HL-60 (cell line): ENCODE measurements around the gene FNIP2.

Experiments
- DNase-seq, 2 experiments: peaks; one replicate each; pipeline ENCODE4 v3.0.0-alpha.2; 2010 to 2020; ENCODE audit warnings: low read depth in 1 of 2, low spot score in 1 of 2
- H3K27ac ChIP-seq: fragments of 250-450 bp; sonication (Bioruptor Pico); replicated peaks from 2 replicates; pipeline ENCODE4 v1.5.1; 2020; ENCODE audit warnings: mild to moderate bottlenecking, moderate library complexity
- H3K27me3 ChIP-seq: fragments of 250-450 bp; sonication (Bioruptor Pico); 2 replicates; pipeline ENCODE4 v1.5.1; 2021; ENCODE audit warnings: mild to moderate bottlenecking, moderate library complexity; ENCODE audit not compliant: insufficient read depth, poor library complexity, severe bottlenecking
- H3K4me3 ChIP-seq: replicated peaks from 2 replicates; pipeline ENCODE4 v1.5.1; 2011; ENCODE audit warnings: mild to moderate bottlenecking, control low read depth, low read length; ENCODE audit not compliant: insufficient read depth
- CTCF ChIP-seq: IDR thresholded peaks from one replicate; pipeline ENCODE4 v1.5.1; 2011; ENCODE audit warnings: low read length, control low read depth, inconsistent platforms; ENCODE audit not compliant: insufficient read depth
- GABPA ChIP-seq: IDR thresholded peaks from 2 replicates; pipeline ENCODE4 v1.6.1; 2012; ENCODE audit warnings: low read depth
- POLR2AphosphoS5 ChIP-seq: IDR thresholded peaks from 2 replicates; pipeline ENCODE4 v1.6.1; 2012; ENCODE audit warnings: low read depth
- REST ChIP-seq: IDR thresholded peaks from 2 replicates; pipeline ENCODE4 v1.6.1; 2012; ENCODE audit warnings: low read depth; ENCODE audit not compliant: insufficient replicate concordance
- SPI1 ChIP-seq: IDR thresholded peaks from 2 replicates; pipeline ENCODE4 v1.6.1; 2012; ENCODE audit warnings: low read depth, mild to moderate bottlenecking, borderline replicate concordance

FNIP2 gene

GRCh38 chr4:158770671-158771070, 1.8 kb downstream of the FNIP2 start:
- H3K27ac ChIP-seq: no peak overlapping the region
- no peaks in the 10 kb centered on the region for H3K27me3 ChIP-seq
- no peak for DNase-seq
- H3K4me3 ChIP-seq: no peak overlapping the region
- TF ChIP-seq SPI1 (no peak), CTCF (no peak), REST (no peak)

- TF ChIP-seq POLR2AphosphoS5 (no peak), REST (no peak), GABPA (no peak), SPI1 (no peak), CTCF (no peak)
- Histone ChIP-seq H3K4me3 (no peak overlapping the region), H3K27me3 (no peaks in the 10 kb centered on the region), H3K27ac (no peak overlapping the region)
- DNase-seq: no peak
Measured at GRCh38 chr4:158771776-158772175, 3.0 kb downstream of the FNIP2 start.

GRCh38 chr4:158775091-158775651, 6.3 kb downstream of the FNIP2 start:
- Histone ChIP-seq H3K4me3 (no peak overlapping the region), H3K27ac (no peak overlapping the region), H3K27me3 (no peaks in the 10 kb centered on the region)
- TF ChIP-seq GABPA (no peak), REST (no peak), CTCF (no peak), SPI1 (no peak), POLR2AphosphoS5 (no peak)
- DNase-seq: no peak
